B cell (primary cell): Measurements from ENCODE around the gene SHISA2. TPM values are rescaled to one million over a fixed set of nuclear protein-coding genes. Genes with fewer than 3 reads are reported as not detected.

Source experiments
- ATAC-seq: fragments of 200-7000 bp; cut with Tn5 transposase; one replicate; pipeline ENCODE4 v1.10.0; 2021; ENCODE audit warnings: low read depth, mild to moderate bottlenecking, moderate number of reproducible peaks, moderate library complexity
- CTCF ChIA-PET: fragments of 350-600 bp; sonication (Branson Sonifier 250); formaldehyde crosslinking; loops from one replicate; lab custom pipeline; 2021; ENCODE audit warnings: antibody characterized with exemption, inconsistent platforms; lab: Charles Lee
- POLR2A ChIA-PET: fragments of 350-600 bp; sonication (Branson Sonifier 250); formaldehyde crosslinking; loops from one replicate; lab custom pipeline; 2021; ENCODE audit warnings: antibody characterized with exemption; lab: Charles Lee
- DNase-seq: peaks from one replicate; pipeline ENCODE4 v3.0.0; 2013
- H2AFZ ChIP-seq: 2 replicates; pipeline ENCODE4 v1.6.1; 2012; ENCODE audit warnings: mild to moderate bottlenecking, low read depth, low read length; ENCODE audit not compliant: insufficient read depth, poor library complexity, severe bottlenecking
- H3K27ac ChIP-seq, 2 donors: 1 replicate in 1 of 2; 2 replicates in 1 of 2; pipeline ENCODE4 v1.5.1; 2012 to 2013; ENCODE audit warnings: low read length in 2 of 2, mild to moderate bottlenecking in 2 of 2, moderate library complexity in 1 of 2
- H3K27me3 ChIP-seq, 4 experiments: fragments of 200-600 bp in 1 of 4; sonication (generic) in 1 of 4; replicated peaks in 1 of 4; 1 replicate in 2 of 4; 2 replicates in 2 of 4; pipeline versions ENCODE4 v1.6.1 to v1.7.0; 2013 to 2016; ENCODE audit warnings: low read length in 3 of 4, mild to moderate bottlenecking in 2 of 4, mixed read lengths in 1 of 4, moderate library complexity in 1 of 4; ENCODE audit not compliant: insufficient read depth in 4 of 4, control insufficient read depth in 3 of 4; ENCODE audit errors: control extremely low read depth in 1 of 4
- H3K36me3 ChIP-seq, 2 experiments: replicated peaks in 1 of 2; 1 replicate in 1 of 2; 2 replicates in 1 of 2; pipeline versions ENCODE4 v1.6.1 to v1.7.1; 2013; ENCODE audit warnings: low read length in 1 of 2; ENCODE audit not compliant: insufficient read depth in 2 of 2, control insufficient read depth in 1 of 2; ENCODE audit errors: control extremely low read depth in 1 of 2, extremely low read depth in 1 of 2
- H3K4me1 ChIP-seq, 2 donors: fragments of 200-600 bp in 1 of 2; sonication (generic) in 1 of 2; 1 replicate in 1 of 2; 2 replicates in 1 of 2; pipeline versions ENCODE4 v1.5.1 to v1.6.1; 2013 to 2017; ENCODE audit warnings: low read length in 2 of 2; ENCODE audit not compliant: control insufficient read depth in 2 of 2, insufficient read depth in 2 of 2
- H3K4me2 ChIP-seq: replicated peaks from 2 replicates; pipeline ENCODE3; 2012; ENCODE audit warnings: mild to moderate bottlenecking, low read depth, low read length; ENCODE audit not compliant: poor library complexity, severe bottlenecking
- H3K4me3 ChIP-seq, 5 experiments: fragments of 200-600 bp in 1 of 5; sonication (generic) in 1 of 5; 1 replicate in 3 of 5; 2 replicates in 2 of 5; pipeline versions ENCODE4 v1.5.1 to v1.7.0; 2011 to 2016; ENCODE audit warnings: low read length in 4 of 5, mild to moderate bottlenecking in 4 of 5, low read depth in 2 of 5, control low read depth in 1 of 5, moderate library complexity in 1 of 5; ENCODE audit not compliant: insufficient read depth in 1 of 5; ENCODE audit errors: control extremely low read depth in 1 of 5, extremely low read depth in 1 of 5
- H3K79me2 ChIP-seq: fragments of 200-600 bp; sonication (generic); one replicate; pipeline ENCODE4 v1.6.0; 2016; ENCODE audit warnings: low read length; ENCODE audit not compliant: control insufficient read depth, insufficient read depth
- H3K9ac ChIP-seq: fragments of 200-600 bp; sonication (generic); 2 replicates; pipeline ENCODE4 v1.6.1; 2017; ENCODE audit warnings: mild to moderate bottlenecking, low read length, moderate library complexity
- H3K9me3 ChIP-seq, 3 donors: one replicate each; pipeline versions ENCODE4 v1.6.1 to v1.7.1; 2013; ENCODE audit warnings: low read length in 2 of 3; ENCODE audit not compliant: control insufficient read depth in 2 of 3, insufficient read depth in 1 of 3; ENCODE audit errors: control extremely low read depth in 1 of 3
- H4K20me1 ChIP-seq: 2 replicates; pipeline ENCODE4 v1.6.0; 2012; ENCODE audit warnings: mild to moderate bottlenecking, low read length; ENCODE audit not compliant: insufficient read depth, control insufficient read depth, poor library complexity, severe bottlenecking
- H3K27ac Mint-ChIP-seq: one replicate; pipeline ENCODE4 v1.8.0; 2021; ENCODE audit warnings: mixed read lengths
- H3K27me3 Mint-ChIP-seq: one replicate; pipeline ENCODE4 v1.8.0; 2021; ENCODE audit warnings: mixed read lengths
- H3K4me1 Mint-ChIP-seq: one replicate; pipeline ENCODE4 v1.8.0; 2021; ENCODE audit warnings: mixed read lengths
- H3K4me3 Mint-ChIP-seq: one replicate; pipeline ENCODE4 v1.8.0; 2021; ENCODE audit warnings: mixed read lengths
- H3K9me3 Mint-ChIP-seq: one replicate; pipeline ENCODE4 v1.8.0; 2022; ENCODE audit warnings: mixed read lengths; ENCODE audit not compliant: insufficient read depth
- CTCF ChIP-seq: fragments of 200-600 bp; IDR thresholded peaks from one replicate; pipeline ENCODE4 v1.8.0; 2022; ENCODE audit warnings: antibody characterized with exemption, mild to moderate bottlenecking
- EZH2 ChIP-seq: IDR thresholded peaks from 2 replicates; pipeline ENCODE4 v1.6.1; 2012; ENCODE audit warnings: borderline replicate concordance, low read depth, mild to moderate bottlenecking, moderate library complexity, low read length; ENCODE audit not compliant: insufficient read depth, poor library complexity, severe bottlenecking
- WGBS: methylation state at CpG from one replicate; pipeline ENCODE4 v1.1.5; 2013; ENCODE audit warnings: missing lambda C conversion rate; ENCODE audit not compliant: insufficient coverage; 5-methylcytosine and 5-hydroxymethylcytosine counted together
- intact Hi-C: fragments of 100-400 bp; cut with micrococcal nuclease; formaldehyde crosslinking; loops from one replicate; pipeline ENCODE4 v1.10.0; 2022
- polyA plus RNA-seq: library from polyadenylated mRNA; depleted of rRNA; stranded (reverse); fragments of >200 nt; gene quantifications from 2 replicates; pipeline ENCODE4 v1.2.3, GENCODE V29; 2012
- total RNA-seq, 2 donors: library from RNA; stranded (reverse); fragments of 120-200 nt in 1 of 2; gene quantifications; 1 replicate in 1 of 2; 2 replicates in 1 of 2; pipeline versions ENCODE4 v1.2.3 to v1.2.4, GENCODE V29; 2013 to 2022

Gene SHISA2
- total and polyA plus RNA-seq, 2 donors (not counting 1 experiment from before 2014, with no cell fraction given) = 0.03 TPM; not detected in 1

GRCh38 chr13:26036383-26036782 lies 15.4 kb downstream of the SHISA2 start:
- no peaks in the 10 kb centered on the region for H3K4me1 Mint-ChIP-seq
- no peak overlapping the region for H3K27ac Mint-ChIP-seq
- no peaks in the 10 kb centered on the region for H3K4me1 ChIP-seq
- H3K9ac ChIP-seq = no peak overlapping the region
- no peak overlapping the region for H2AFZ ChIP-seq
- H3K4me3 Mint-ChIP-seq = no peak overlapping the region
- intact Hi-C loops = no loop called here
- WGBS = no CpG with 5 or more reads among the region's 4 CpGs
- ChIA-PET CTCF (no interaction called here), POLR2A (no interaction called here)
- no peak overlapping the region for H3K4me3 ChIP-seq
- no peak overlapping the region for H3K27ac ChIP-seq
- peaks cover 17% of the 10 kb centered on the region for H3K27me3 Mint-ChIP-seq
- no peaks in the 10 kb centered on the region for H3K79me2 ChIP-seq
- no peaks in the 10 kb centered on the region for H3K36me3 ChIP-seq
- no peak overlapping the region for H3K4me2 ChIP-seq
- no peak for ATAC-seq
- H4K20me1 ChIP-seq = no peaks in the 10 kb centered on the region
- no peaks in the 10 kb centered on the region for H3K27me3 ChIP-seq
- TF ChIP-seq CTCF = no peak
- TF ChIP-seq EZH2 = no peak
- H3K9me3 ChIP-seq = peaks cover 0 to 4% (median 0%) of the 10 kb centered on the region in 3 donors
- no peak for DNase-seq
- H3K9me3 Mint-ChIP-seq = peaks cover 2% of the 10 kb centered on the region

- H3K9me3 Mint-ChIP-seq = peaks cover 2% of the 10 kb centered on the region
- Histone ChIP-seq H3K4me2 (no peak overlapping the region), H3K27ac (no peak overlapping the region), H3K36me3 (no peaks in the 10 kb centered on the region), H2AFZ (no peak overlapping the region), H3K9ac (no peak overlapping the region), H3K4me3 (no peak overlapping the region), H4K20me1 (no peaks in the 10 kb centered on the region), H3K4me1 (no peaks in the 10 kb centered on the region), H3K9me3 (peaks cover 0 to 9% (median 0%) of the 10 kb centered on the region in 3 donors), H3K79me2 (no peaks in the 10 kb centered on the region), H3K27me3 (no peaks in the 10 kb centered on the region)
- peaks cover 14% of the 10 kb centered on the region for H3K27me3 Mint-ChIP-seq
- no peak overlapping the region for H3K27ac Mint-ChIP-seq
- 97% methylated on average over 3 of the region's 3 CpGs for WGBS
- DNase-seq = no peak
- ATAC-seq = no peak
- TF ChIP-seq EZH2 (no peak), CTCF (no peak)
- ChIA-PET CTCF (no interaction called here), POLR2A (no interaction called here)
- no peaks in the 10 kb centered on the region for H3K4me1 Mint-ChIP-seq
- no peak overlapping the region for H3K4me3 Mint-ChIP-seq
- intact Hi-C loops = no loop called here
Observed at GRCh38 chr13:26034018-26034417, 17.8 kb downstream of the SHISA2 start.
